BJ (cell line): ENCODE results near the gene TNRC6A. TPM values are rescaled to one million over a fixed set of nuclear protein-coding genes. Genes with fewer than 3 reads are reported as not detected.

Experiments
- CTCF ChIA-PET: fragments of 350-600 bp; formaldehyde crosslinking; extraction: SDS; loops from one replicate; lab custom pipeline; 2021; ENCODE audit warnings: antibody characterized with exemption, inconsistent platforms; lab: Yijun Ruan, JAX
- POLR2A ChIA-PET: fragments of 300-600 bp; sonication (Branson Sonifier 250); formaldehyde crosslinking; extraction: SDS; loops from one replicate; lab custom pipeline; 2021; ENCODE audit warnings: antibody characterized with exemption; lab: Charles Lee
- DNase-seq: peaks from one replicate; pipeline ENCODE4 v3.0.0-alpha.2; 2011; ENCODE audit warnings: low read depth
- H3K27me3 ChIP-seq: 2 replicates; pipeline ENCODE4 v1.6.0; 2011; ENCODE audit warnings: low read length; ENCODE audit not compliant: control insufficient read depth, insufficient read depth
- H3K36me3 ChIP-seq: 2 replicates; pipeline ENCODE4 v1.5.1; 2011; ENCODE audit warnings: low read length; ENCODE audit not compliant: control insufficient read depth, insufficient read depth
- H3K4me3 ChIP-seq: 2 replicates; pipeline ENCODE4 v1.5.1; 2011; ENCODE audit warnings: low read depth, mild to moderate bottlenecking, control low read depth, low read length
- CTCF ChIP-seq: IDR thresholded peaks from 2 replicates; pipeline ENCODE4 v1.5.1; 2011; ENCODE audit warnings: low read depth, mild to moderate bottlenecking, control low read depth, inconsistent platforms, low read length, moderate library complexity; ENCODE audit not compliant: insufficient read depth
- polyA plus RNA-seq: library from polyadenylated mRNA; depleted of rRNA; stranded (reverse); fragments of >200 nt; gene quantifications from 2 replicates; pipeline ENCODE4 v1.2.3, GENCODE V29; 2011

Gene TNRC6A
- polyA plus RNA-seq, 1 experiment = 44.8 TPM

- Histone ChIP-seq H3K4me3 (no peak overlapping the region), H3K36me3 (peaks cover 1% of the 10 kb centered on the region), H3K27me3 (no peaks in the 10 kb centered on the region)
- TF ChIP-seq CTCF = no peak
- no peak for DNase-seq
- POLR2A ChIA-PET = no interaction called here
- CTCF ChIA-PET = interaction anchor here (0.6 to 0.7 kb wide), 2 partner anchors 9 to 211 kb away, joined by 4 read pairs; no protein-coding TSS in a partner anchor
Measured at GRCh38 chr16:24775455-24775854, 46.0 kb downstream of the TNRC6A start.

GRCh38 chr16:24776501-24777220, 47.2 kb downstream of the TNRC6A start:
- no peak overlapping the region for H3K4me3 ChIP-seq
- ChIA-PET CTCF (interaction anchor here (1.1 to 1.3 kb wide), 2 partner anchors 195 to 197 kb away, joined by 3 read pairs; no protein-coding TSS in a partner anchor), POLR2A (no interaction called here)
- H3K27me3 ChIP-seq = no peaks in the 10 kb centered on the region
- DNase-seq = no peak
- TF ChIP-seq CTCF = no peak
- H3K36me3 ChIP-seq = peaks cover 7% of the 10 kb centered on the region

- DNase-seq = no peak
- CTCF ChIA-PET = interaction anchor here (1.1 kb wide), 1 partner anchor 28 kb away, joined by 4 read pairs; no protein-coding TSS in a partner anchor
Measured at GRCh38 chr16:24778671-24779070, 49.2 kb downstream of the TNRC6A start.

GRCh38 chr16:24781256-24781655, 51.8 kb downstream of the TNRC6A start:
- CTCF ChIA-PET = no interaction called here
- POLR2A ChIA-PET = no interaction called here
- no peak overlapping the region for H3K4me3 ChIP-seq
- DNase-seq = no peak
- H3K27me3 ChIP-seq = no peaks in the 10 kb centered on the region
- peaks cover 8% of the 10 kb centered on the region for H3K36me3 ChIP-seq
- no peak for TF ChIP-seq CTCF

More at GRCh38 chr16:24778671-24779070, 49.2 kb downstream of the TNRC6A start:
- Histone ChIP-seq H3K36me3 (peaks cover 8% of the 10 kb centered on the region), H3K27me3 (no peaks in the 10 kb centered on the region), H3K4me3 (no peak overlapping the region)
- TF ChIP-seq CTCF = no peak
- POLR2A ChIA-PET = no interaction called here

GRCh38 chr16:24784121-24784520, 54.7 kb downstream of the TNRC6A start:
- CTCF ChIA-PET = no interaction called here
- Histone ChIP-seq H3K27me3 (no peaks in the 10 kb centered on the region), H3K4me3 (no peak overlapping the region), H3K36me3 (peaks cover 8% of the 10 kb centered on the region)
- no peak for DNase-seq
- POLR2A ChIA-PET = no interaction called here
- TF ChIP-seq CTCF = no peak
